ENCODE results near the gene B3GNT2.

DNA sequence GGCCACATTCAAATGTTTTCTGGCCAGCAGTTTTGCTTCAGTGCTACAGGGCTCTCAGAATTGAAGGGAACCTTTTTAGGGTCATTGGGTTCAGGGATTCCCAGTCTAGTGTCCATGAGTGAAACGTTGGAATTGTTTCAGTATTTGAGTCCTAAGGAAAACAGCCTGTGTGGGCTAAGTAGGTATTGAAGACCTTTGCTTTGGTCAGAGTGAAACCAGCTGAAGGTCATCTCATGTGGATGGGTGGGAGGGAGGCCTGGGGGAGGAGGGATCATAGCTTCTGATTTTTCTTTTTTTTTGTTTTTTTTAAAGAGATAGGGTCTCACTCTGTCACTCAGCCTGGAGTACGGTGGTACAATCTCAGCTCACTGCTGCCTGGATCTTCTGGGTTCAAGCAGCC, 20.2 kb downstream of the B3GNT2 start:
- TF ChIP-seq, protein P1, sequence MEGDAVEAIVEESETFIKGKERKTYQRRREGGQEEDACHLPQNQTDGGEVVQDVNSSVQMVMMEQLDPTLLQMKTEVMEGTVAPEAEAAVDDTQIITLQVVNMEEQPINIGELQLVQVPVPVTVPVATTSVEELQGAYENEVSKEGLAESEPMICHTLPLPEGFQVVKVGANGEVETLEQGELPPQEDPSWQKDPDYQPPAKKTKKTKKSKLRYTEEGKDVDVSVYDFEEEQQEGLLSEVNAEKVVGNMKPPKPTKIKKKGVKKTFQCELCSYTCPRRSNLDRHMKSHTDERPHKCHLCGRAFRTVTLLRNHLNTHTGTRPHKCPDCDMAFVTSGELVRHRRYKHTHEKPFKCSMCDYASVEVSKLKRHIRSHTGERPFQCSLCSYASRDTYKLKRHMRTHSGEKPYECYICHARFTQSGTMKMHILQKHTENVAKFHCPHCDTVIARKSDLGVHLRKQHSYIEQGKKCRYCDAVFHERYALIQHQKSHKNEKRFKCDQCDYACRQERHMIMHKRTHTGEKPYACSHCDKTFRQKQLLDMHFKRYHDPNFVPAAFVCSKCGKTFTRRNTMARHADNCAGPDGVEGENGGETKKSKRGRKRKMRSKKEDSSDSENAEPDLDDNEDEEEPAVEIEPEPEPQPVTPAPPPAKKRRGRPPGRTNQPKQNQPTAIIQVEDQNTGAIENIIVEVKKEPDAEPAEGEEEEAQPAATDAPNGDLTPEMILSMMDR (IDR thresholded peaks at IDR 0.05 in 8 of 11, conservative IDR thresholded peaks at IDR 0.05 in 3 of 11): no peak
- no peak for TF ChIP-seq POLR2A (IDR thresholded peaks at IDR 0.05)
- no peak for TF ChIP-seq POLR2AphosphoS5 (IDR thresholded peaks at IDR 0.05)

Data from spleen (tissue), 7 donors.